MG63 (cell line): ENCODE data around the gene CALR. TPM values are rescaled to one million over a fixed set of nuclear protein-coding genes. Genes with fewer than 3 reads are reported as not detected.
"Not testable (repeated sequence)": the region's sequence is repeated elsewhere in the genome, so short reads cannot be mapped to it uniquely, and the experiment has no call there.

Experiments
- DNase-seq: peaks from one replicate; pipeline ENCODE4 v3.0.0-alpha.2; 2020
- H3K27me3 ChIP-seq: fragments of 250-450 bp; sonication (Bioruptor Pico); 2 replicates; pipeline ENCODE4 v1.5.1; 2020; ENCODE audit warnings: mild to moderate bottlenecking, moderate library complexity
- H3K36me3 ChIP-seq: fragments of 250-450 bp; sonication (Bioruptor Pico); 2 replicates; pipeline ENCODE4 v1.5.1; 2020; ENCODE audit warnings: mild to moderate bottlenecking, moderate library complexity
- H3K4me3 ChIP-seq: fragments of 250-450 bp; sonication (Bioruptor Pico); 2 replicates; pipeline ENCODE4 v1.5.1; 2020; ENCODE audit warnings: mild to moderate bottlenecking, moderate library complexity
- H3K9me3 ChIP-seq: fragments of 250-450 bp; sonication (Bioruptor Pico); 2 replicates; pipeline ENCODE4 v1.5.1; 2020; ENCODE audit warnings: mild to moderate bottlenecking, moderate library complexity
- total RNA-seq: library from RNA; depleted of rRNA; stranded (reverse); fragments of >200 nt; shearing (Covaris generic); gene quantifications from 2 replicates; pipeline ENCODE4 v1.2.3, GENCODE V29; 2014; ENCODE audit warnings: low replicate concordance

Gene CALR
- total RNA-seq, 1 experiment from 2014 or later: 1,902 TPM

DNA sequence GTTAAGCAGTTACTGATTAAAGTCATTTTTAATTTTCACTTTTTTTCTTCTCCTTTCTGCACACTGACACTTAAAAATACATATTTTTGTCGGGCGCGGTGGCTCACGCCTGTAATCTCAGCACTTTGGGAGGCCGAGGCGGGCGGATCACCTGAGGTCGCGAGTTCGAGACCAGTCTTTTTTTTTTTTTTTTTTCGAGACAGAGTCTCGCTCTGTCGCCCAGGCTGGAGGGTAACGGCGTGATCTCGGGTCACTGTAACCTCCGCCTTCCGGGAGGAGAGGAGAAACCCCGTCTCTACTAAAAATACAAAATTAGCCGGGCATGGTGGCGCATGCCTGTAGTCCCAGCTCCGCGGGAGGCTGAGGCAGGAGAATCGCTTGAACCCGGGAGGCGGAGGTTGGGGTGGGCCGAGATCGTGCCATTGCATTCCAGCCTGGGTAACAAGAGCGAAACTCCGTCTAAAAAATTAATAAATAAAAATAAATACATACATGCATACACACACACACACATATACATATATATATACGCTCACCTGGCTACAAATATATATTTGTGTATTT, 19.1 kb downstream of the CALR start:
- not testable (repeated sequence) for H3K9me3 ChIP-seq, DNase-seq, H3K27me3 ChIP-seq
- peak overlapping the region; percentile 89 for H3K4me3 ChIP-seq
- peaks cover 42% of the 10 kb centered on the region for H3K36me3 ChIP-seq

DNA sequence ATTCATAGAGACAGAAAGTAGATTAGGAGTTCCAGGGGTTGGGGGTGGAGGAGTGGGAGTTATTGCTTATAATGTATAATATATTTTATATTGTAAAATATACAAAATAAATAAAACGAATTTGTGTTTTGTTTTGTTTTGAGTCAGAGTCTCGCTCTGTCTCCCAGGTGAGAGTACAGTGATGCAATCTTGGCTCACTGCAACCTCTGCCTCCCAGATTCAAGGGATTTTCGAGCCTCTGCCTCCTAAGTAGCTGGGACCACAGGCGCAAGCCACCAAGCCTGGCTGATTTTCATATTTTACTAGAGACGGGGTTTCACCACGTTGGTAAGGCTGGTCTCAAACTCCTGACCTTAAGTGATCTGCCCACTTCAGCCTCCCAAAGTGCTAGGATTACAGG, 21.1 kb downstream of the CALR start:
- DNase-seq: no peak
- Histone ChIP-seq H3K36me3 (peaks cover 24% of the 10 kb centered on the region), H3K4me3 (no peak overlapping the region), H3K27me3 (no peaks in the 10 kb centered on the region; the same call in 1 of the 2 replicates), H3K9me3 (no peaks in the 10 kb centered on the region)

DNA sequence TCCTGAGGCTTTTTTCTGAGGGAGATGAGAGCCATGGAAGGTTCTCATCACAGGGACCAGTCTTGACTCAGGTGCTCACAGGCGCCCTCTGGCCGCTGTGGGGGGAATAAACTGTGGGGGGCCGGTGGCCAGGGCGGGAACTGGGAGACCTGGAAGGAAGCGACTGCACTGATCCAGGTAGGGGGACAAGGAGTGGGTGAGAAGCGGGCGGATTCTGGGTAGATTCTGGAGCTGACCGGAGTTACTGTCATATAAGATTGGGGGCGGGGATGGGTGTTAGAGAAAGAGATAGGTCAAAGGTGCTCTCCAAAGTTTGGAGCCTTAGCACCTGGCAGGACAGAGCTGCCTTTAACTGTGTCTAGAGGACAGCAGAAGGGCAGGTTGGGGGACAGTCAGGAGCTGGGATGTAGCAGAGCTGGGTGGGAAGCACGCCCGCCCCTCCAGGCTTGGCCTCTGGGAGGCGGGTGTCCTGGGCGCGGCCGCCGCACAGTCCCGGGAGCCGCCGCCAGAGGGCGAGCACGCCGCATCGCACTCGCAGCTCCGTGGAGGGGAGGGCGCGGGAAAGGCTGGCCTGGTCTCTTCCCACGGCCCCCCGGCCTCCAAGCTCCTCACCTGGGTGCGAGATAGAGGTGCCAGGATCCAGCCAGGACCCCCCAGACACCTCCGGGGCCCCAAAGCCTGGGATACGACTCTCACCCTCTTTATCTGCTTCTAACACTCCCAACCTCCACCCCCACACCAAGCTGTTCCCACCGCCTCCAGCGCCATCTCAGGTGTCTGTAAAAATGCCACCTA, 26.8 kb downstream of the CALR start:
- H3K27me3 ChIP-seq: no peaks in the 10 kb centered on the region; the same call in 1 of the 2 replicates
- peak; percentile 89 for DNase-seq

DNA sequence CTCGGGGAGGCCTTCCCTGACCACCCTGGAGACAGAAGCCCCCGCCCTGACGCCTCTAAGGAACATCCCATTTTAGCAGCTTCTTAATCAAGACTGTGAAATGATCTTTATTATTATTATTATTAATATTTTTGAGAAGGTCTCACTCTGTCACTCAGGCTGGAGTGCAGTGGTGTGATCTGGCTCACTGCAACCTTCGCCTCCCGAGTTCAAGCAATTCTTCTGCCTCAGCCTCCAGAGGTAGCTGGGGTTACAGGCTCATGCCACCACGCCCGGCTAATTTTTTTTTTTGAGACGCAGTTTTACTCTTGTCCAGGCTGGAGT, 27.4 kb downstream of the CALR start:
- Histone ChIP-seq H3K27me3 (no peaks in the 10 kb centered on the region; the same call in 1 of the 2 replicates), H3K9me3 (no peaks in the 10 kb centered on the region), H3K36me3 (no peaks in the 10 kb centered on the region), H3K4me3 (peak overlapping the region; percentile 44; the same call in 1 of the 2 replicates)
- DNase-seq: no peak

More for the DNA sequence above, 26.8 kb downstream of the CALR start:
- Histone ChIP-seq H3K9me3 (no peaks in the 10 kb centered on the region), H3K36me3 (no peaks in the 10 kb centered on the region), H3K4me3 (peak overlapping the region; percentile 44)

DNA sequence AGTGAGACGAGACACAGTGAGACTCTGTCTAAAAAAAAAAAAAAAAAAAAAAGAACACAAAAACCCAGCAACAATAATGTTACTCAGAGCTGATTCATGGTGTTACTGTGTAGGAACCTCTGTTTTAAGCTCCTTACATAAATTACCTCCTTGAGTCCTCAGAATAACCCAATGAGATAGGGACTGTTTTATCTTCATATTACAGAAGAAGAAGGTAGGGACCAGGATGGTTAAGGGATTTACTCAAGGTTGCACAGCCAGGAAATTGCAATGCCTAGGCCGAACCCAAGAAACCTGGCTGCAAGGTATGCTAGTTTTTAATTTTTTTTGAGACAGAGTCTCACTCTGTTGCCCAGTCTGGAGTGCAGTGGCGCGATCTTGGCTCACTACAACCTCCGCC, 29.5 kb downstream of the CALR start:
- DNase-seq: no peak
- Histone ChIP-seq H3K4me3 (no peak overlapping the region), H3K36me3 (no peaks in the 10 kb centered on the region), H3K27me3 (no peaks in the 10 kb centered on the region), H3K9me3 (no peaks in the 10 kb centered on the region)

DNA sequence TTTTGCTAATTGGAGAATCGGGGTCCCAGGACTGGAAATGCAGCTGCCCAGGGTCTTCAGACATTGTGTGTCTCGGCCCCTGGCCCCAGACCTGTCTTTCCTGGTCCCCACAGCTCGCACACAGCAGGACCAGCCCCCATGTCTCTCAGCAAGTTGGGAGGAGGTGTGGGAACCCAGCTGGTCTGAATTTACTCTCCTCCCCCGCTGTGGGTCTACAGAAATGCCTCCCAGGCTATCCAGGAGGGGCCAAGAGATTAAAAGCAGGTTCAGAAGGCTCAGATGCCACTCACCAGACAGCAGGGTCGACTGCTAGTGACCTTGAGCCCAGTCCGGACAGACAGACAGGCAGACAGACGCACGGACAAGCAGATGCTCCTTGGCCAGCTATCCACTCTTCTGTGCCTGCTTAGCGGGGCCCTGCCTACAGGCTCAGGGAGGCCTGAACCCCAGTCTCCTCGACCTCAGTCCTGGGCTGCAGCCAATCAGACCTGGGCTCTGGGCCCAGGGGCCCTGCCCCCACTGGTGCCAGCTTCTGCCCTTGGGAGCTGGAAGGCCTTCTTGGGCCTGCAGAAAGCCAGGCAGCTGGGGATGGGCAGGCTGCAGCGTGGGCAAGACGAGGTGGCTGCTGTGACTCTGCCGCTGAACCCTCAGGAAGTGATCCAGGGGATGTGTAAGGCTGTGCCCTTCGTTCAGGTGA, 31.0 kb downstream of the CALR start, which contains the start of gene DAND5:
DAND5 (plus strand) TSS at position 285 of the 697 bp plus-strand sequence; CDS start at position 370, 85 bp downstream.
- H3K9me3 ChIP-seq: no peaks in the 10 kb centered on the region

DNA sequence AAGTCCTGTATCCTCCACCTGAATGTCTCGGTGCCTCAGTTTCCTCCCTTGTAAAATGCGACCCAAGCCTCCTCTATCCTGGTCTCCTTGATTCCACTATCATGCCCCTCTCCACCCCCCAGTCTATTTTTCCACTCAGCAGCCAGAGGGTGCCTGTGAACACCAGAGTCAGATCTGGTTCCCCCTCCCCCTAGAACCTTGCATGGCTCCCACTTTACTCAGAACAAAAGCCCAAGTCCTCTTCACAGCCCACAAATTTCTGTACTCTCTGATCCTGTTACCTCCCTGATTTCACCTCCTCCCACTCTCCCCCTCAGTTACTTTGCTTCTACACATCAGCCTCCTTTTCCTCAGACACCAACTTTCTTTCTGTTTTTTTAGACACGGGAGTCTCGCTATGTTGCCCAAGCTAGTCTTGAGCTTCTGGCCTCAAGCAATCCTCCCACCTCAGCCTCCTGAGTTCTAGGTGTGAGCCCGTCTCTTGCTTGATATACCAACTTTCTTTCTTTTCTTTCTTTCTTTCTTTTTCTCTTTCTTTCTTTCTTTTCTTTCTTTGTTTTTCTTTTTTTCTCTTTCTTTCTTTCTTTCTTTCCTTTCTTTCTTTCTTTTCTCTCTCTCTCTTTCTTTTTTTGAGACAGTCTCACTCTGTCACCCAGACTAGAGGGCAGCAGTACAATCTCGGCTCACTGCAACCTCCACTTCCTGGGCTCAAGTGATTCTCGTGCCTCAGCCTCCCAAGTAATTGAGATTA, 31.8 kb downstream of the CALR start:
- Histone ChIP-seq H3K36me3 (no peaks in the 10 kb centered on the region), H3K27me3 (no peaks in the 10 kb centered on the region), H3K4me3 (no peak overlapping the region), H3K9me3 (no peaks in the 10 kb centered on the region)
- no peak for DNase-seq

More for the DNA sequence above, 31.0 kb downstream of the CALR start, which contains the start of gene DAND5:
- Histone ChIP-seq H3K27me3 (no peaks in the 10 kb centered on the region), H3K4me3 (no peak within 1 kb of the TSS), H3K36me3 (no peaks in the 10 kb centered on the region)
- peak; percentile 59 for DNase-seq

DNA sequence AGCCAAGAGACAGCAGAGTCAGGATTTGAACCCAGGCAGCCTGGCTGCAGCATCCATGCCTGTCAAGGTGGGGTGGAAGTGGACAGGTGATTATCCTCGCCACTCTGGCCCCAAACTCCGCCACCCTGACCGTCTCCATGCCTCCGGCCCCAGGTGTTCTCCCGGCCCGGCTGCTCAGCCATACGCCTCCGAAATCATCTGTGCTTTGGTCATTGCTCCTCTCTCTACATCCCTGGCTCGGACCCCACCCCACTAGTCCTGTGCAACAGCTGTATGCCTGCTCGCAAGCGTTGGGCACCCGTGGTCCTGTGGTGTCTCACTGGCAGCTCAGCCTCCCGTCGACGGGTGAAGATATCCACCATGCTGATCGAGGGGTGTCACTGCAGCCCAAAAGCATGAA, 34.8 kb downstream of the CALR start:
- H3K9me3 ChIP-seq: no peaks in the 10 kb centered on the region
- H3K36me3 ChIP-seq: no peaks in the 10 kb centered on the region
- no peaks in the 10 kb centered on the region for H3K27me3 ChIP-seq
- H3K4me3 ChIP-seq: no peak overlapping the region
- DNase-seq: no peak

DNA sequence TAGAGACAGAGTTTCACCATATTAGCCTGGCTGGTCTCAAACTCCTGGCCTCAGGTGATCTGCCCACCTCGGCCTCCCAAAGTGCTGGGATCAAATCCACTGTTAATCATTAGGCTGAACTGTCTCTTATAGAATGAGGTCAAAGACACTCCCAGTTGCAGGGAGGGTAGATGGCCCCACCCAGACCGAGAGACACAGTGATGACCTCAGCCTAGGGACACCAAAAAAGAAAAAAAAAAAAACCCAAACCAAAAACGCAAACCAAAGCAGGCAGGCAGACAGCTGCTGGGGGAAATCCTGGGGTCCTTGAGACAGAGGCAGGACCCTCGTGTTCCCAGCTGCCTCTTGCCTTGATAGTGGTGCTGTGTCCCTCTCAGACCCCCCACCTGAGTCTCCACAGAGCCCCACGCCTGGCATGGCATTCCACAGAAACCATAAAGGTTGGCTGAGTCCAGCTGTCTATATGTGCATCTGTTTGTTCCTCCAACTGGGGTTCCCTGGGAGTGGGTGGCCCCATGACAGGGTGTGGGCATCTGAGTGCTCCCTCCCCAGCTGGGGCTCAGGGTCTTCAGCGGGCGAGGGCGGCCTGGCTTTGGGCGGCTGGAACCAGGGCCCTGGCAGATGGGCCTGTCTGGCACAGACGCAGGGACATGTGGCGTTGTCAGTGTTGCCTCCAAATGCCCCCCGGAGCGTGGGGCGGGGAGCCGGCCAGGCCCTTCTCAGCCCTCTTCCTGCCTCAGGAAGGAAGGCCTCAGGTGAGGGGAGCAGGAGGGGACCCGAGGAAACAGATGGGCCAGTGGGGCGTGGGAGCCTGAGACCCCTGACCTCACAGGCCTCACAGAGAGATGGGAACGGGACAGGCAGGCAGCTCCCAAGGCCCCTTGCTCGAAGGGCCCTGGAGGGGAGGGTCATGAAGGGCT, 36.2 kb downstream of the CALR start:
- Histone ChIP-seq H3K27me3 (no peaks in the 10 kb centered on the region), H3K9me3 (no peaks in the 10 kb centered on the region), H3K36me3 (no peaks in the 10 kb centered on the region), H3K4me3 (no peak overlapping the region)
- no peak for DNase-seq

DNA sequence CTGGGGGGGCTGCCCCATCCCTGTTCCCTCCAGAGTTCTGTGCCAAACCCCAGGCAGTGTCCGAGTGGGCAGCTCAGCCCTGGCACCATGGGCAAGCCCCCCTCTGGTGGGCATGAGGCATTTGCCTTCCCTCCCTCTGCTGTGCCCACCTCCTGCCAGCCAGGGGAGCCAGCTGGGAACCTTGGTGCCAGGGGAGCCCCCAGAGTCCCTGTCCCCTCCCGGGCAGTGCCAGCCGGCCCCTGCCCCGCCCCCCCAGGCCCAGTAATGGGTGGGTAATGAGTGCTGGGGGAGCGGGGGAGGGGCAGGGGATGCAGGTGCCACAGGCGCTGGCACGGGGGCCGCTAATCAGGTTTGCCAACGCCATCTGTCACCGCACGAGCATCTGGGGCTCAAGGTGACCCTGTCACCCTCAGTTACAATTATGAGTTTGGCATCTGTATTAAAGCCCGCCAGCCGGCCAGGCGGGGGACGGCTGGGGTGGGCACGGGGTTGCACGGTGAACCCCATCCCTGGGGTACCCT, 36.9 kb downstream of the CALR start:
- Histone ChIP-seq H3K4me3 (no peak overlapping the region), H3K9me3 (no peaks in the 10 kb centered on the region), H3K27me3 (no peaks in the 10 kb centered on the region), H3K36me3 (no peaks in the 10 kb centered on the region)
- no peak for DNase-seq

DNA sequence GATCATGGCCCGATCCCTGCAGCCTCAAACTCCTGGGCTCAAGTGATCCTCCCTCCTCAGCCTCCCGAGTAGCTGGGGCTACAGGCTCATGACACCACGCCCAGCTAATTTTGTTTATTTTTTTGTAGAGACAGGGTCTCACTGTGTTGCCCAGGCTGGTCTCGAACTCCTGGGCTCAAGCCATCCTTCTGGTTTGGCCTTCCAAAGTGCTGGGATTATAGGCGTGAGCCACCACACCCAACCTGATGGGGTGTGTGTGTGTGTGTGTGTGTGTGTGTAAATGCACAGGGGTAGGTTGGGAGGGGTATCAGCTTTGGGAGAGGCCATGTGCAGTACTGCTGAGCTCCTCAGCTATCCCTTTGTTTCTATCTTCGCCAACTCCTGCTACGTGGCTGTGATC, 37.7 kb downstream of the CALR start:
- not testable (repeated sequence) for H3K27me3 ChIP-seq, H3K4me3 ChIP-seq, H3K36me3 ChIP-seq, DNase-seq, H3K9me3 ChIP-seq

DNA sequence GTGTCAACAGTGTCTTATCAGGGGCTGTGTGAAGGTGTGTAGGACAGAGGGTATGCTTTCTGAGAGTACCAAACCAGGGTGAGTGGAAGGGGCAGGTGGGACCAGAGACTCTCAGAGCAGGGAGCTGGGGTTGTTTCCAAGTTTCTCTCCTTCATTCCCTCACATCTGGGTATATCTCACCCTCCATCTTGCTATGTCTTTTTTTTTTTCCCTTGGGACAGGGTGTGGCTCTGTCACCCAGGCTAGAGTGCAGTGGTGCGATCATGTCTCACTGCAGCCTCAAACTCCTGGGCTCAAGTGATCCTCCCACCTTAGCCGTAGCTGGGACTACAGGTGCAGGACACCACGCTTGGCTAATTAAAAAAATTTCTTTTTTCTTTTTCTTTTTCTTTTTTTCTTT, 41.6 kb downstream of the CALR start:
- no peak for DNase-seq
- no peaks in the 10 kb centered on the region for H3K36me3 ChIP-seq
- H3K9me3 ChIP-seq: no peaks in the 10 kb centered on the region
- no peak overlapping the region for H3K4me3 ChIP-seq
- no peaks in the 10 kb centered on the region for H3K27me3 ChIP-seq

DNA sequence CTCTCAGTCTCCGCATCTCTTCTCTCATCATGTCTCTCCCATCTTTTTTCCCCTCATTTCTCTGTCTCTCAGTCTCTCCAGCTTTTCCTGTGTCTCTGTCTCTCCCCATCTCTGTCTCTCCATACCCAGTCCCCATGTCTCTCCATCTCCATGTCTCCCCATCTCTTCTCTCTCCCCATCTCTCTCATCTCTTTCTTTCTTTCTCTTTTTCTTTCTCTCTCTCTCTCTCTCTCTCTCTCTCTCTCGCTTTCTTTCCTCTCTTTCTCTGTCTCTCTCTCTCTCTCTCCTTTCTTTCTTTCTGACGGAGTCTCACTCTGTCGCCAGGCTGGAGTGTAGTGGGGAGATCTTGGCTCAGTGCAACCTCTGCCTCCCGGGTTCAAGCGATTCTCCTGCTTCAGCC, 44.2 kb downstream of the CALR start:
- no peak for DNase-seq
- H3K36me3 ChIP-seq: no peaks in the 10 kb centered on the region
- no peaks in the 10 kb centered on the region for H3K27me3 ChIP-seq
- no peak overlapping the region for H3K4me3 ChIP-seq
- H3K9me3 ChIP-seq: no peaks in the 10 kb centered on the region

DNA sequence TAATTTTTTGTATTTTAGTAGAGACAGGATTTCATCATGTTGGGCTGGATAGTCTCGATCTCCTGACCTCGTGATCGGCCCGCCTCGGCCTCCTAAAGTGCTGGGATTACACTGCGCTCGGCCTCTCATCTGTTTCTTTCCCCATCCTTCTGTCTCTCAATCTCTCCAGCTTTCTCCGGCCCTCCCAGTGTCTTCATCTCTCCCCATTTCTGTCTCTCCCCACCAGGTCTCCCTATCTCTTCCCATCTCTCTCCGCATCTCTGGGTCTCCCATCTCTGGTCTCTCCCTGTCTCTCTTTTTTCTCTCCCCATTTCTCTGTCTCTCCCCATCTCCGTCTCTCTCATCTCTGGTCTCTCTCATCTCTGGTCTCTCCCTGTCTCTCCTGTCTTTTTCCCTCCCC, 44.7 kb downstream of the CALR start:
- Histone ChIP-seq H3K4me3 (peak overlapping the region; percentile 28), H3K36me3 (no peaks in the 10 kb centered on the region), H3K9me3 (no peaks in the 10 kb centered on the region), H3K27me3 (no peaks in the 10 kb centered on the region)
- no peak for DNase-seq

DNA sequence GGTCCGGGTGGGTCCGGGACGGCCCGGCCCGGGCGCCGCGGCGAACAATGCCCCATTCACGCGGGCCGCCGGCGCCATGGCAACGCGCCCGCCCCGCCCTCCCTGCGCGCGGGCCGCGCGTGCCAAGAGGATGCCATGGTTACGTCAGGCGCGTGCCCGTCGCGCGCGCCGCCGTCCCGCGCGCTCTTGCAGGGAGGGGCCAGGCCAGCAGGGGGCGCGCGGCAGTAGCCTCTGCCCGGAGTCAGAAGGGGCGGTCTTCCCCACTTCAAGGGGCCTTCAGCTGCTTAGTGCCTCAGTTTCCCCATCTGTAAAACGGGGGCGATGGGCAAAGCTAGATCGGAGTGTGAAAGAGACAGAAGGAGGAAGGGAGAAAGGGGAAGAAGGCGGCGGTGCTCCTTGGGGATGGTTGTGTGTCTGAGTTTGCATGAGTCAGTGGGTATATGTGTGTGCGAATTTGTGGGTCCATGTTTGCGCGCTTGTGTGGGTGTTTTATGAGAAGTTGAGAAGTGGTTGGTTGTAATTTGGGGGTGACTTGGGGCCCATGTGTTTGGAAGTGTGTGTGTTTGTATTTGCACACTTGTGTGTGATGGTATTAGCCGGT, 45.2 kb downstream of the CALR start:
- peak; percentile 82 for DNase-seq
- H3K36me3 ChIP-seq: no peaks in the 10 kb centered on the region
- peak overlapping the region; percentile 28 for H3K4me3 ChIP-seq
- no peaks in the 10 kb centered on the region for H3K9me3 ChIP-seq
- no peaks in the 10 kb centered on the region for H3K27me3 ChIP-seq
